Hypothalamus (tissue), 51 donors: ENCODE measurements around the gene FRAS1.
A peak's percentile ranks its signal among the peaks of the same experiment; 100 is the strongest.
"Not testable (repeated sequence)": the region's sequence is repeated elsewhere in the genome, so short reads cannot be mapped to it uniquely, and the experiment has no call there.

Experiments used
- DNase-seq, 51 donors: peaks; one replicate each; lab custom pipeline; 2025; lab: John Stamatoyannopoulos, UW

Gene FRAS1

GRCh38 chr4:78057135-78057599, at the start of gene FRAS1:
FRAS1 (plus strand) TSS chr4:78057323; CDS start chr4:78058010, 687 bp downstream.
- peak in 27 of 51 donors; percentile 1 to 79 (median 21) for DNase-seq

GRCh38 chr4:78011003-78011402, 46.1 kb upstream of the FRAS1 start:
- not testable (repeated sequence) for DNase-seq

- DNase-seq = no peak
Observed at GRCh38 chr4:78014889-78015886, 41.9 kb upstream of the FRAS1 start.

GRCh38 chr4:78018271-78019049, 38.7 kb upstream of the FRAS1 start:
- DNase-seq = no peak

- DNase-seq = no peak
Observed at GRCh38 chr4:78019414-78019813, 37.7 kb upstream of the FRAS1 start.

GRCh38 chr4:78020677-78021076, 36.4 kb upstream of the FRAS1 start:
- DNase-seq = no peak

GRCh38 chr4:78022517-78022916, 34.6 kb upstream of the FRAS1 start:
- DNase-seq = no peak

GRCh38 chr4:78024085-78024484, 33.0 kb upstream of the FRAS1 start:
- DNase-seq = no peak

- no peak for DNase-seq
Observed at GRCh38 chr4:78024576-78025091, 32.5 kb upstream of the FRAS1 start.

- no peak for DNase-seq
Observed at GRCh38 chr4:78031417-78031950, 25.6 kb upstream of the FRAS1 start.

GRCh38 chr4:78032446-78032845, 24.7 kb upstream of the FRAS1 start:
- DNase-seq = no peak

- DNase-seq = no peak
Observed at GRCh38 chr4:78032929-78033328, 24.2 kb upstream of the FRAS1 start.

- DNase-seq = no peak
Observed at GRCh38 chr4:78033861-78034260, 23.3 kb upstream of the FRAS1 start.

- DNase-seq = no peak
Observed at GRCh38 chr4:78038704-78039103, 18.4 kb upstream of the FRAS1 start.

- no peak for DNase-seq
Observed at GRCh38 chr4:78039678-78040077, 17.4 kb upstream of the FRAS1 start.

- DNase-seq = no peak
Observed at GRCh38 chr4:78040431-78040830, 16.7 kb upstream of the FRAS1 start.

GRCh38 chr4:78047366-78047765, 9.8 kb upstream of the FRAS1 start:
- DNase-seq = no peak

GRCh38 chr4:78056265-78057129, 626 bp upstream of the FRAS1 start:
- DNase-seq = peak in 34 of 51 donors; percentile 3 to 79 (median 25)

- peak in 25 of 51 donors; percentile 3 to 61 (median 21) for DNase-seq
Observed at GRCh38 chr4:78057600-78058550, 752 bp downstream of the FRAS1 start.
